ENCODE measurements around the gene MACIR. TPM values are rescaled to one million over a fixed set of nuclear protein-coding genes. Genes with fewer than 3 reads are reported as not detected.

The MACIR gene
- 14.2 to 20.1 TPM (median 19.8 TPM) in 5 replicates for total RNA-seq (2022; extraction: Qiagen RNA extraction; ENCODE audit: low read depth)

GRCh38 chr5:103258368-103258956 lies at the start of gene MACIR:
Gene MACIR (plus strand): TSS chr5:103258763. CDS start chr5:103275920, 17,157 bp downstream.

Other genes with a start within 250 kb of the MACIR start
- gene GIN1, start 138.6 kb upstream of the MACIR start, total RNA-seq (2022; extraction: Qiagen RNA extraction; ENCODE audit: low read depth) = 2.6 to 9.2 TPM (median 5.0 TPM) in 5 replicates
- gene PPIP5K2, start 138.5 kb upstream of the MACIR start, total RNA-seq (2022; extraction: Qiagen RNA extraction; ENCODE audit: low read depth) = 15.3 to 26.4 TPM (median 22.3 TPM) in 5 replicates